Germinal center (tissue), 1 donor: Measurements from ENCODE around the gene TSEN34.
A peak's percentile ranks its signal among the peaks of the same experiment; 100 is the strongest.
"Not testable (repeated sequence)": the region's sequence is repeated elsewhere in the genome, so short reads cannot be mapped to it uniquely, and the experiment has no call there.

ENCODE experiments used
- DNase-seq: peaks from one replicate; pipeline ENCODE4 v3.0.0; 2012; ENCODE audit warnings: mixed read lengths, low spot score

TSEN34 gene

GRCh38 chr19:54188215-54188871, 2.8 kb upstream of the TSEN34 start:
- no peak for DNase-seq

GRCh38 chr19:54189145-54189734, 1.9 kb upstream of the TSEN34 start, which contains the start of gene MBOAT7:
Gene MBOAT7 (minus strand): TSS chr19:54189580. CDS start chr19:54188508, 1,072 bp downstream.
- no peak for DNase-seq

- peak; percentile 93 for DNase-seq
Observed at GRCh38 chr19:54189735-54190502, 1.2 kb upstream of the TSEN34 start.

GRCh38 chr19:54190503-54191010, 551 bp upstream of the TSEN34 start:
- DNase-seq = peak; percentile 88

- DNase-seq = no peak
Observed at GRCh38 chr19:54191811-54192453, 824 bp downstream of the TSEN34 start.

- DNase-seq = no peak
Observed at GRCh38 chr19:54193011-54193410, 1.9 kb downstream of the TSEN34 start.

GRCh38 chr19:54194463-54194862, 3.4 kb downstream of the TSEN34 start:
- DNase-seq = not testable (repeated sequence)

- DNase-seq = no peak
Observed at GRCh38 chr19:54196536-54196935, 5.4 kb downstream of the TSEN34 start.

GRCh38 chr19:54197121-54197520, 6.0 kb downstream of the TSEN34 start:
- no peak for DNase-seq

GRCh38 chr19:54199401-54199800, 8.3 kb downstream of the TSEN34 start:
- no peak for DNase-seq

GRCh38 chr19:54201172-54201701, 10.1 kb downstream of the TSEN34 start:
- DNase-seq = no peak

GRCh38 chr19:54201980-54202379, 10.9 kb downstream of the TSEN34 start:
- DNase-seq = no peak

- DNase-seq = no peak
Observed at GRCh38 chr19:54203151-54203611, 12.1 kb downstream of the TSEN34 start.

GRCh38 chr19:54204767-54205468, 13.8 kb downstream of the TSEN34 start:
- DNase-seq = no peak

- no peak for DNase-seq
Observed at GRCh38 chr19:54206030-54206830, 15.1 kb downstream of the TSEN34 start.

- DNase-seq = no peak
Observed at GRCh38 chr19:54206831-54207177, 15.7 kb downstream of the TSEN34 start.

GRCh38 chr19:54207193-54207592, 16.1 kb downstream of the TSEN34 start:
- DNase-seq = not testable (repeated sequence)

- DNase-seq = no peak
Observed at GRCh38 chr19:54207676-54207982, 16.5 kb downstream of the TSEN34 start.

- DNase-seq = no peak
Observed at GRCh38 chr19:54207983-54208783, 17.1 kb downstream of the TSEN34 start.

GRCh38 chr19:54208784-54209057, 17.6 kb downstream of the TSEN34 start:
- no peak for DNase-seq
